Stomach (tissue), 9 donors: Measurements from ENCODE around the gene PCNX3. TPM values are rescaled to one million over a fixed set of nuclear protein-coding genes. Genes with fewer than 3 reads are reported as not detected.

Experiments
- DNase-seq, 2 donors: peaks; one replicate each; pipeline versions ENCODE4 v3.0.0 to v3.0.0-alpha.2; 2013 to 2019
- H3K27ac ChIP-seq, 5 donors: fragments of 200-600 bp in 4 of 5; sonication (generic) in 4 of 5; one replicate each; pipeline ENCODE4 v1.5.1; 2013 to 2019; ENCODE audit warnings: mild to moderate bottlenecking in 1 of 5, moderate library complexity in 1 of 5
- H3K27me3 ChIP-seq, 3 donors: fragments of 200-600 bp; sonication (generic); one replicate each; pipeline ENCODE4 v1.5.1; 2017 to 2019; ENCODE audit warnings: mixed run types in 1 of 3
- H3K36me3 ChIP-seq, 4 donors: fragments of 200-600 bp; sonication (generic); 1 replicate in 3 of 4; 2 replicates in 1 of 4; pipeline ENCODE4 v1.5.1; 2016 to 2019
- H3K4me1 ChIP-seq, 4 donors: fragments of 200-600 bp; sonication (generic); one replicate each; pipeline ENCODE4 v1.5.1; 2016 to 2019
- H3K4me3 ChIP-seq, 4 donors: fragments of 200-600 bp; sonication (generic) in 3 of 4; one replicate each; pipeline ENCODE4 v1.5.1; 2016 to 2019; ENCODE audit warnings: mild to moderate bottlenecking in 1 of 4
- H3K9me3 ChIP-seq, 4 donors: fragments of 200-600 bp; sonication (generic); one replicate each; pipeline ENCODE4 v1.5.1; 2016 to 2019
- EP300 ChIP-seq: sonication (generic); formaldehyde crosslinking; IDR thresholded peaks from one replicate; pipeline ENCODE4 v1.6.1; 2017; ENCODE audit warnings: antibody characterized with exemption
- POLR2A ChIP-seq, 4 donors: fragments of 450-650 bp; IDR thresholded peaks; one replicate each; pipeline ENCODE4 v1.6.1; 2016; ENCODE audit warnings: antibody characterized with exemption in 4 of 4, control low read depth in 2 of 4, mild to moderate bottlenecking in 1 of 4, moderate library complexity in 1 of 4
- POLR2AphosphoS5 ChIP-seq, 3 donors: sonication (generic); formaldehyde crosslinking; IDR thresholded peaks; one replicate each; pipeline ENCODE4 v1.6.1; 2016; ENCODE audit warnings: antibody characterized with exemption in 3 of 3
- WGBS, 5 donors: extraction: QIAGEN DNeasy Blood & Tissue Kit in 3 of 5; methylation state at CpG; one replicate each; pipeline versions ENCODE4 v1.1.5 to v1.1.7; 2013 to 2018; 5-methylcytosine and 5-hydroxymethylcytosine counted together
- intact Hi-C: fragments of 100-400 bp; cut with DNase I; formaldehyde crosslinking; loops from one replicate; pipeline ENCODE4 v1.15.1; 2023; ENCODE audit warnings: low total_unique reads
- polyA plus RNA-seq, 3 donors: library from polyadenylated mRNA; stranded (reverse); fragments of 200-250 nt; gene quantifications; one replicate each; pipeline ENCODE4 v1.2.3, GENCODE V29; 2013
- total RNA-seq, 5 donors: library from RNA; depleted of rRNA; stranded (reverse); fragments of >200 nt; gene quantifications; one replicate each; pipeline versions ENCODE4 v1.1.0 to v1.2.3, GENCODE V29; 2014 to 2016
- TF ChIP-seq, protein P1 (sequence below), 7 experiments: fragments of 450-650 bp in 4 of 7; fragments of 200-600 bp in 3 of 7; sonication (generic) in 3 of 7; IDR thresholded peaks; one replicate each; pipeline ENCODE4 v1.5.1; 2016 to 2019; ENCODE audit warnings: antibody characterized with exemption in 7 of 7, control low read depth in 2 of 7, mild to moderate bottlenecking in 1 of 7
- donor health status: healthy with polysubstance abuse.
- donor health status: Bipolar disorder and iron deficiency.
- donor health status: healthy.

PCNX3 gene
- total and polyA plus RNA-seq, 8 donors: 4.6 to 76.2 (median 22.0) TPM

DNA sequence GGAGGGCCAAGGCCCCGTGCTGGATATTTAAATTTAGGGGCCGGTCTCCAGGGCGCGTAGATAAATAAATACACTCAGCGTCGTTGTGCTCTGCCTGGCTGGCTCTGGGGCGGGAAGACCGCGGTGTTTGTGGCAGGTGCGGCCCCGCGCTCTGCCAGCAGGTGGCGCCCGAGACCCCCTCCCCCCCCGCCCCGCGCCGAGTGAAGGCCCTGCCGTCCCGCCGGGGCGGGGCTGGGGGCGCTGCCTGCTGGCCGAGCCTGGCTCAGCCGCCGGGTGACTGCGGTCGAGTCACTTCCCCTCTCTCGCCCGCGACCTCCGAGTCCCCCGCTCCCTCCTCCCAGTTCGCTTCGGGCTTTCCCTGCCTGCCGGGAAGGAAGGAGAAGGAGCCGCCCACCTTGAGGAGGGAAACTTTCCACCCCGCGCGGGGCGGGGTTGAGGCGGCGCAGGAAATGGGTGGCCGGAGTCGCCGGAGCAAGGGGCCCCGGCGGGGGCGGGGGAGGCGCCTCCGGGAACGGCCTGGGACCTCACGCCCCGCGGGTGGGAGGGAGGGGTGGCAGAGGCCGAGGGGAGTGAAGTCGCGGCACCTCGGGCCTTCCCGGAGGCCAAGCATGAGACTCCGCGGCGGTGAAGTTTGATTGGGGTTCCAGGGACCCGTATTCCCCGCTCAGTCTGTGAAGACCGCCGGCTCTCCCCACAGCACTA, 41.3 kb upstream of the PCNX3 start:
- Histone ChIP-seq H3K9me3 (no peaks in the 10 kb centered on the region), H3K4me3 (peak overlapping the region; percentile 75 to 89 (median 80)), H3K4me1 (peaks cover 67 to 82% (median 82%) of the 10 kb centered on the region in 4 donors), H3K27me3 (no peaks in the 10 kb centered on the region), H3K27ac (peak overlapping the region; percentile 84 to 97 (median 95)), H3K36me3 (peaks cover 4 to 9% (median 7%) of the 10 kb centered on the region in 4 donors)
- peak; percentile 89 to 97 for DNase-seq
- 0 to 1% (median 0%) methylated on average over 6 to 67 of the region's 67 CpGs for WGBS, 5 donors
- TF ChIP-seq POLR2AphosphoS5 (IDR thresholded peaks at IDR 0.05) (peak; percentile 43 to 85 (median 82)), POLR2A (IDR thresholded peaks at IDR 0.05) (no peak), EP300 (no peak)
- TF ChIP-seq, protein P1, sequence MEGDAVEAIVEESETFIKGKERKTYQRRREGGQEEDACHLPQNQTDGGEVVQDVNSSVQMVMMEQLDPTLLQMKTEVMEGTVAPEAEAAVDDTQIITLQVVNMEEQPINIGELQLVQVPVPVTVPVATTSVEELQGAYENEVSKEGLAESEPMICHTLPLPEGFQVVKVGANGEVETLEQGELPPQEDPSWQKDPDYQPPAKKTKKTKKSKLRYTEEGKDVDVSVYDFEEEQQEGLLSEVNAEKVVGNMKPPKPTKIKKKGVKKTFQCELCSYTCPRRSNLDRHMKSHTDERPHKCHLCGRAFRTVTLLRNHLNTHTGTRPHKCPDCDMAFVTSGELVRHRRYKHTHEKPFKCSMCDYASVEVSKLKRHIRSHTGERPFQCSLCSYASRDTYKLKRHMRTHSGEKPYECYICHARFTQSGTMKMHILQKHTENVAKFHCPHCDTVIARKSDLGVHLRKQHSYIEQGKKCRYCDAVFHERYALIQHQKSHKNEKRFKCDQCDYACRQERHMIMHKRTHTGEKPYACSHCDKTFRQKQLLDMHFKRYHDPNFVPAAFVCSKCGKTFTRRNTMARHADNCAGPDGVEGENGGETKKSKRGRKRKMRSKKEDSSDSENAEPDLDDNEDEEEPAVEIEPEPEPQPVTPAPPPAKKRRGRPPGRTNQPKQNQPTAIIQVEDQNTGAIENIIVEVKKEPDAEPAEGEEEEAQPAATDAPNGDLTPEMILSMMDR (IDR thresholded peaks at IDR 0.05): peak in 5 of 7 experiments; percentile 41 to 100 (median 98)
- intact Hi-C loops: no loop called here

DNA sequence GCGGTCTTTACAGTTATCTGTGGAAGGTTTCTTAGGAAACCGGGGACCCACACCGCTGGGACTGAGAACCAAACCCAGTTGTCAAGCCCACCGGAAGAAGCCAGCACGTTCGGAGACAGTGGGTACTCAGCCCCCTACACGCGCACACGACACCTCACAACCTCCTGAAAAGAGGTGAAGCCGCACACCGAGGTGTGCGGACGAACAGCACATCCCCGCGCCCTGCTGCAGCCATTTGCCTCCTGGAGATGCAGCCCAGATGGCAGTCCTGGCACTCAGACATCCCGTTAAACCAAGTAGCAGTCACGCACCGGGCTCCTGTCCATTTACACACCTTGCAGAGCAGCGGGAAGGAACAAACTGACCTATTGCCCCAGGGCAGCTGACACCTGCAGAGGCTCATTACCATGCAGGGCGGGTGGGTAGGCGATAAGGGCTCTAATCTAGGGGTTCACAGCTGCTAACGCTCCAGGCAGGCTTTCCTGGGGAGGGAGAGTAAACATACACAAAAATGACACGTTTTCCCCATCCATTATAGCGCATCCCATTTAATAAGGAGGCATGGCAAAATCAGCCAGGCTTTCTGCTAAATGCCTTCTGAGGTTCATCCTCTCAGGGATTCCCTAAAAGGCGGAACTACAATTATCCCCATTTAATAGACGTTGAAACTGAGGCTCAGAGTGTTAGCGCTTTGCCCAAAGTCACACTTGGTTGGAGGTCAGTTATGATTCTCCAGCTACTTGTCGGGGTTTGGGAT, 40.6 kb upstream of the PCNX3 start:
- 5 to 12% (median 7%) methylated on average over 21 to 28 of the region's 28 CpGs for WGBS, 5 donors
- Histone ChIP-seq H3K27ac (peak overlapping the region; percentile 84 to 97 (median 95)), H3K4me1 (peaks cover 64 to 83% (median 78%) of the 10 kb centered on the region in 4 donors), H3K9me3 (no peaks in the 10 kb centered on the region), H3K4me3 (peak overlapping the region; percentile 75 to 89 (median 80)), H3K36me3 (peaks cover 12 to 16% (median 14%) of the 10 kb centered on the region in 4 donors), H3K27me3 (no peaks in the 10 kb centered on the region)
- no peak for TF ChIP-seq POLR2AphosphoS5 (IDR thresholded peaks at IDR 0.05)
- TF ChIP-seq POLR2A (IDR thresholded peaks at IDR 0.05): no peak
- TF ChIP-seq, protein P1 (IDR thresholded peaks at IDR 0.05): no peak
- TF ChIP-seq EP300: no peak
- DNase-seq: peak; percentile 73 to 76
- intact Hi-C loops: no loop called here

DNA sequence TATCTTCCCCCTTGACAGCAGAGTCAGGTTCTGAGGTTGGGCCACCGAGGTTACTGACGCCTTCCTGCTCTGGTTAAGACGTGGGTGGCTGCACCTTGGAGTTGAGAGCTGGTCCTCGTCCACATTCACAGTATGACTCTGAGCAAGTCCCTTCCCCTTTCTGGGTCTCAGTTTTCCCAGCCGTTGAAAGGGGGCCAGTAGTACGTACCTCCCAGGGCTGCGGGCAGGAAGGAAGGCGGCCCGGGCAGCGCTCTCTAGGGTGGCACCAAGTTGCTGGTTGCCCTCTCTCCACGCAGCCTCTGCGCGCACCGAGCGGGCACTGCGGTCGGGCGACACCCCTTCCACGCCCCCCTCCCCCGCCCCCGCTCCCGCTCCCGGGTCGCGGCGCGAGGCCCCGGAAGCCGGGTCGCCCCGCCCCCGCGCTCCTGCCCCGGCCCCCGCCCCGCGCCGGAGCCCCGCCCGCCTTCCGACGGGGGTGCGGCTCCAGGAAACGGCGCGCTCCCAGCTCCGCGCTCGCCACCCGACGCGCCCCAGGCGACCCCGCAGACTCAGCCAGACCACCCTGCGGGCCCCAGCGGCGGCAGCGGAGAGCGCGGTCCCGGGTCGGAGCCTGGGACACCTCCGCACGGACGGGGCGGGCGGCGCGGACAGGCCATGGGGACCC, 39.9 kb upstream of the PCNX3 start, which contains the start of gene EHBP1L1:
Gene EHBP1L1, plus strand, starts transcription at position 486 of the 664 bp plus-strand sequence. CDS start 250 bp downstream, outside the sequence.
- Histone ChIP-seq H3K9me3 (no peaks in the 10 kb centered on the region), H3K36me3 (peaks cover 19 to 24% (median 21%) of the 10 kb centered on the region in 4 donors), H3K4me1 (peaks cover 64 to 89% (median 76%) of the 10 kb centered on the region in 4 donors), H3K4me3 (peak within 1 kb of the TSS; percentile 75 to 89 (median 80)), H3K27ac (peak within 1 kb of the TSS; percentile 86 to 97 (median 95)), H3K27me3 (no peaks in the 10 kb centered on the region)
- WGBS, 5 donors: 0 to 2% (median 1%) methylated on average over 6 to 69 of the region's 69 CpGs
- intact Hi-C loops: no loop called here
- TF ChIP-seq, protein P1 (IDR thresholded peaks at IDR 0.05): no peak
- peak in 1 of 3 donors; percentile 41 for TF ChIP-seq POLR2AphosphoS5 (IDR thresholded peaks at IDR 0.05)
- DNase-seq: peak; percentile 80 to 90
